ENCODE results near the gene BDNF.
"Not testable (repeated sequence)": the region's sequence is repeated elsewhere in the genome, so short reads cannot be mapped to it uniquely, and the experiment has no call there.

Gene BDNF

GRCh38 chr11:27700351-27701301 lies at the start of gene BDNF:
Gene BDNF (minus strand): TSS chr11:27700455. CDS start chr11:27658564, 41,891 bp downstream.
- peak; percentile 61 for DNase-seq (ENCODE audit: low read depth)

GRCh38 chr11:27740362-27741013 lies 40.2 kb upstream of the BDNF start:
- DNase-seq (ENCODE audit: low read depth): peak; percentile 69

GRCh38 chr11:27735281-27735680 lies 35.0 kb upstream of the BDNF start:
- peak; percentile 15 for DNase-seq (ENCODE audit: low read depth)

- DNase-seq (ENCODE audit: low read depth): not testable (repeated sequence)
Measured at GRCh38 chr11:27731803-27732202, 31.5 kb upstream of the BDNF start.

DNA sequence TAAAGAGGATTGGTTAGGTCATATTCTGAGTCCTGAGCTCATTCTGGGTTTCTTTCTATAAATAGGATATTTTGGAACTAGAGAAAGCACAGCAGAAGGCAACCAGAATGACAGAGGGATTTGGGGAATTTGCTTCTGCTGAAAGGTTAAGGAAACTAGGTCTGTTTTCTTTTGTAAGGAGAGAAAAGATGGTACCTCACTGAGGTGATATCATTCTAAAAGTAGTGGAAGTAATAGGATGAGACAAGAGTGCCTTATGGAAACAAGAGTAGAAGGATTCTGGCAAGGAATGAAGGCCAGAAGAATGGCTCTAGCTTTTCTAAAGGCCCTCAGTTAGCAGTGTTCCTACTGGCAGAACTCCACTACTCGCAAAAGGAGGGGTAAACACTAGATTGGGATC lies 26.7 kb upstream of the BDNF start:
- no peak for DNase-seq (ENCODE audit: low read depth)

- no peak for DNase-seq (ENCODE audit: low read depth)
Measured at GRCh38 chr11:27723687-27724086, 23.4 kb upstream of the BDNF start.

DNA sequence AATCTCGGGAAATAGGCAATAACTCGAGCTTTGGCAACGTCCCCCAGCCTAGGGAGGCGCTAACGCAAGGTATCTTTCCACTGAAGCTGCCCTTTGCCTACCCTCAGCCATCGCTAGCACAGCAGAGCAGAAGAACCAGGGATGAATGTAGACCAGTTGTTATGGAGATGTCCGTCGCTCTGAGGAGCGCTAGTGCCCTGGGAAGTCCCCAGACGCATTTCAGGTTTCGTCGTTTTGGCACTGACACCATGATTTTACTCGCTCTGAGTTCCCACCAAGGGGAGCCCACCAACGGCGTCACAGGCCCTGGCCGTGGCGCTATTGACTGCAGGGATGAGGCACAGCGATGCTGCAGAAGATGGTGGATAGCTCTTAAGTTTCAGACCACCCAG lies 22.7 kb upstream of the BDNF start:
- peak; percentile 33 for DNase-seq (ENCODE audit: low read depth)

DNA sequence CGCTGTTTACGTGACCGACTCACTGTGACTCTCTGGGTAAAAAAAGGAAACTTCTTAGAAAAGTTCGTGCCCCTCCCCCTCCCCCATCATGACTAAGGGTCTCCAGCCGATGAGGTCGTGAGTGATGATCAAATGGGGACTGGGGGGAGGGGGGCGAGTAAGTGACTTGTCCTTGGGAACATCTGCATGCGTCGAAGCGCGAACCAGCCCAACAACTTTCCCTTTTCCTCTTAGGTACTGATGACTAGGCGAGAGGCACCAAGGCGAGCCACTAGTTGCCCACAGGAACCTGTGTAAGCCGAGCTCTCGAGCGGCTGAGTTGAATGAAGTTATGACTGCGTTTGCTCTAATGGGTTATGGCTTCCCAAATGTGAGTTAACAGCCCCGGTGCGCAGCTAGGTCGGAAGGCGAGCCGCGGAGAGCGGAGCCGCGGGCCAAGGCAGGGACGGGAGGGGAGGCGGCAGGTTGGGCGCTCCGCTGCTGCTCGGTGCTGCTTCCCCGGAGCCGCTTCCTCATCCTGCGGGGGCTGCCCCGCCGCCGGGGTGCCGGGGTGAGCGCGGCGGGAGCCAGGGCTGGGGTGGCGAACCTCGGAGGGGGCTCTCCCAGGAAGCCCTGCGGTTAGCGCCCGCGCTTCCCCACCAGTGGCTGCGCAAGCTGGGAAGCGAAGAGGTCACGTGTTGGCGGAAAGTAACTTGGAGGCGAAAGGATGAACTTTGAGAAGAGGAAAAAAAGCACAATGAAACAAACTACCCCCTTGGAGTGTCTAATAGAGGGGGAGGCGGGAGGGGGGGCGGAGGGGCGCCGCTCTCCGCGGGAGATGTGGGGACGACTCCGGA lies 22.1 kb upstream of the BDNF start:
- peak; percentile 57 for DNase-seq (ENCODE audit: low read depth)

- peak; percentile 13 for DNase-seq (ENCODE audit: low read depth)
Measured at GRCh38 chr11:27721264-27722116, 21.2 kb upstream of the BDNF start.

- peak; percentile 65 for DNase-seq (ENCODE audit: low read depth)
Measured at GRCh38 chr11:27720277-27720830, 20.1 kb upstream of the BDNF start.

GRCh38 chr11:27719546-27719925 lies 19.3 kb upstream of the BDNF start:
- DNase-seq (ENCODE audit: low read depth): no peak

DNA sequence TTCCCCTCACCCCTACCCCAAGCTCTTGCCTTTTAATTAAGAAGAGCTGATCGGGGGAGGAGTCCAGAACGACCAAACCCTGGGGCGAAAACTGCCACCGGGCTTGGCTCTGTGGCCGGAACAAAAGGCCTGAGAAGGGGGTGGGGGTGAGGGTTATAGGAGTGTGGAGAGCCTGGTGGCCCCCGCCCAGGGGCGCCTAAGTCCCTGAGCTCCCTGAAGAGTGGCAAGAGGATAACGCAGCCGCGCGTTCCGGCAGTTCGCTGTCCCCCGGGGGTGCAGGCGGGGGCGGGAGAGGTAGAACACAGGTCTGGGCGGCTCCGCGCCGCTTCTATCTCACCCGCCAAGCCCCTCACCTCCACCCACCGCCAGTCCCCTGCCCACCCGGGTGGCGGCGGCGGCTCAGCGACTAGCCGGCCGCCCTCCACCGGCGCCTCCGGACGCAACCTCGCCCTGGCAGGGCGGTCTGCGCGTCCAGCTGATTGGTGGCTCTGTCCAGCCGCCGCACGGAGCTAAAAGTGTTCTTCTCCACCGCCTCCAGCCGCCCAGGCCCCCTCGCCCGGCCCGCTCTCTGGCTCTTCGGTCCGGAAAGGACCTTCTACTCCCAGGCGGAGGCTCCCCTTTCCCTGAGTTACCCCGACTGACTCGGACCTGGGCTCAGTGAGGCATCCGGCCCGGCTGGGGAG lies 18.7 kb upstream of the BDNF start:
- peak; percentile 52 for DNase-seq (ENCODE audit: low read depth)

- DNase-seq (ENCODE audit: low read depth): peak; percentile 94
Measured at GRCh38 chr11:27718346-27718862, 18.1 kb upstream of the BDNF start.

- DNase-seq (ENCODE audit: low read depth): no peak
Measured at GRCh38 chr11:27717801-27718229, 17.6 kb upstream of the BDNF start.

DNA sequence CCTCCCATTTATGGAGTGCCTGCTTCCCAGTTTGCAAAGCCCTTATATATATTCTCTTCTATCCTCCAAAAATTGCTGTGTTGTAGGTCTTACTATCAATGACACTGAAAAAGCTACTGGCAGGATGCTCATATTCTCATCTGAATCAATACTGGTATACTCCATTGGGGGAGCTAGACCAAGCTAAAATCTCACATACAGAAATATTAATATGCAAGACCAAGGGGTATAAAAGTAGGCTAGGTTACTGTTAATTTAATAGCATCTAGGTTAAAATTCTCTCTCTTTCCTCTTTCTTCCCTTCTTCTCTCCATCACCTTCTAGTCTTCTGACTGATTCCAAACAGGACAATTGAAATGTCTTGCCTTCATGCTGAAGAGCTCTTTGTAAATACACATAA lies 17.1 kb upstream of the BDNF start:
- no peak for DNase-seq (ENCODE audit: low read depth)

DNA sequence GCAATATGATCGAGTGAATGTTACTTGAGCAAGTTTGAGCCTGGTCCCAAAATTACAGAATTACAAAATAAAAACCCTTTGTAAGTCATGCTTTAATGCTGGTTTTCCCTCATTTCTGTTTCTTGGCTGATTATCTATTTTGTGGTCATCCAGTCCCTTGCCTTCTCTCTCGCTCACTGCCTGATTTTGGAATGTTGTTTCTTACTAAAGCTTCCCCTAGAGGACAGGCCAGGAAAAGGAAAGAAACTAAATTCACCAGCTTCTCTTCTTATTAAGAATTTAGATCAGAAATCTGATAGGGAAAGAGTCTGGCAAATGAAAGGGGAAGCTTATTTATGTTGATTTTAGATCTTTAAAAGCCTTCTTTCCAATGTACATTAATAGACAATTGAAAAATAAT lies 16.6 kb upstream of the BDNF start:
- DNase-seq (ENCODE audit: low read depth): peak; percentile 63

- DNase-seq (ENCODE audit: low read depth): no peak
Measured at GRCh38 chr11:27716216-27716615, 16.0 kb upstream of the BDNF start.

- DNase-seq (ENCODE audit: low read depth): peak; percentile 59
Measured at GRCh38 chr11:27711725-27712124, 11.5 kb upstream of the BDNF start.

DNA sequence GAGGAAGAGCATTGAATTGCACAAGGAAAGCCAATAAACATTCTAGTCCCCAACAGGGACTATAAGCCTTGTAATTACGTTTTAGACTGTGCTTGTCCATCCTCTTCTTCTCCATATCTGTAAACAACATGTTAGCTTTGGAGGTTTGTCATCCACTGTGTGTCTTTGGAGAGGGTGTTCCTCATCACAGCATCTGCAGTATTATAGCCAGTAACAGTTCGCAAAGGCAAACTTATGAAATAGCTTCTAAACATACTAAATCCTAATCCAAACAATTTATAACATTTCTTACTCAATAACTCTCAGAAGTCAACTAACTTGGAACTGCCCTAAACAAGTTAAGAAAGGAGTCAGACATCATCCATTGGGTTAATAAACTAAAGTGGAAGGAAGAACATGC lies 10.3 kb upstream of the BDNF start:
- DNase-seq (ENCODE audit: low read depth): no peak

DNA sequence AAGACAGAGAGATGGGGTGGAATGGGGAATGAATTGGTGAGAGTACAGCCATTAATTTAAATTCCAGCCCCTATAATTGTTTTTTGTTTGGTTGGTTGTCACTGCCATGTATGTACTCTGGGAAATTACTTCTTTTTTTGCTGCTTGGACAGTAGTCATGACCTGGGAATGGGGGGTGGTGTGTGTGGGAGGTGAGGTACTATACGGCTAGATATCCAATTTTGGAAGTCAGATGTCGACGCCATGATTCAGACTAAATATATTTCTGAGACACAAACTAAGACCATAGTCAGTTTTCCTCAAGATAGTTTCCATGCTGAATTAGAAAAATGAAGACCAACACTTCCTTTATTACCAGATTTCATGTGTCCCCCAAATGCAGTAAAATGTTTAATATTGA lies 7.4 kb upstream of the BDNF start:
- no peak for DNase-seq (ENCODE audit: low read depth)
